KMS-11 (cell line): ENCODE results near the gene LAIR2.

ENCODE experiments used
- H2AFZ ChIP-seq: fragments of 200-600 bp; sonication (generic); 2 replicates; pipeline ENCODE4 v1.6.1; 2016; ENCODE audit warnings: antibody characterized with exemption, mixed run types, low read depth
- H3K27ac ChIP-seq: fragments of 200-600 bp; sonication (generic); 2 replicates; pipeline ENCODE4 v1.6.1; 2016; ENCODE audit warnings: mild to moderate bottlenecking, mixed run types
- H3K27me3 ChIP-seq: fragments of 200-600 bp; sonication (generic); 2 replicates; pipeline ENCODE4 v1.6.1; 2017; ENCODE audit warnings: mild to moderate bottlenecking, low read depth, mixed run types, moderate library complexity; ENCODE audit not compliant: insufficient read depth
- H3K36me3 ChIP-seq: fragments of 200-600 bp; sonication (generic); 2 replicates; pipeline ENCODE4 v1.6.1; 2017; ENCODE audit warnings: mild to moderate bottlenecking, mixed run types; ENCODE audit not compliant: insufficient read depth
- H3K4me1 ChIP-seq: fragments of 200-600 bp; sonication (generic); 2 replicates; pipeline ENCODE4 v1.6.1; 2016; ENCODE audit warnings: mild to moderate bottlenecking, low read depth, mixed run types; ENCODE audit not compliant: poor library complexity, severe bottlenecking
- H3K4me2 ChIP-seq: fragments of 200-600 bp; sonication (generic); 2 replicates; pipeline ENCODE4 v1.7.0; 2016; ENCODE audit warnings: mild to moderate bottlenecking, mixed run types
- H3K4me3 ChIP-seq: fragments of 200-600 bp; sonication (generic); IDR thresholded peaks from 2 replicates; pipeline ENCODE4 v1.6.1; 2017; ENCODE audit warnings: low read depth, low read length, mixed read lengths; ENCODE audit not compliant: insufficient read depth
- H3K79me2 ChIP-seq: fragments of 200-600 bp; sonication (generic); 2 replicates; pipeline ENCODE4 v1.6.1; 2016; ENCODE audit warnings: low read depth, mixed run types; ENCODE audit not compliant: insufficient read depth
- H3K9ac ChIP-seq: fragments of 200-600 bp; sonication (generic); 2 replicates; pipeline ENCODE4 v1.6.1; 2016; ENCODE audit warnings: mild to moderate bottlenecking, mixed run types
- H4K20me1 ChIP-seq: fragments of 200-600 bp; sonication (generic); 2 replicates; pipeline ENCODE4 v1.6.1; 2016; ENCODE audit warnings: mild to moderate bottlenecking, mixed run types; ENCODE audit not compliant: insufficient read depth
- CTCF ChIP-seq: fragments of 200-600 bp; sonication (generic); conservative IDR thresholded peaks from 2 replicates; pipeline ENCODE4 v1.6.1; 2017; ENCODE audit warnings: low read depth, mild to moderate bottlenecking, antibody characterized with exemption, low read length, moderate library complexity, mixed read lengths

The LAIR2 gene

GRCh38 chr19:54502518-54503048 is at the start of gene LAIR2:
LAIR2 (plus strand) TSS chr19:54502831; CDS start chr19:54502919, 88 bp downstream.
- no peak within 1 kb of the TSS for H3K9ac ChIP-seq
- no peak within 1 kb of the TSS for H3K27ac ChIP-seq
- no peaks in the 10 kb centered on the region for H3K79me2 ChIP-seq
- H3K36me3 ChIP-seq: no peaks in the 10 kb centered on the region
- H3K4me2 ChIP-seq: no peak within 1 kb of the TSS
- H3K27me3 ChIP-seq: peaks cover 43% of the 10 kb centered on the region; the same call in 1 of the 2 replicates
- no peaks in the 10 kb centered on the region for H4K20me1 ChIP-seq
- no peak for TF ChIP-seq CTCF
- no peak within 1 kb of the TSS for H3K4me3 ChIP-seq
- H2AFZ ChIP-seq: no peak within 1 kb of the TSS
- no peaks in the 10 kb centered on the region for H3K4me1 ChIP-seq

- Histone ChIP-seq H3K4me3 (no peak overlapping the region), H2AFZ (no peak overlapping the region), H3K4me2 (no peak overlapping the region), H3K36me3 (peaks cover 31% of the 10 kb centered on the region; the same call in 1 of the 2 replicates), H3K79me2 (peaks cover 66% of the 10 kb centered on the region), H3K4me1 (peaks cover 22% of the 10 kb centered on the region), H3K9ac (no peak overlapping the region), H3K27me3 (no peaks in the 10 kb centered on the region), H4K20me1 (peaks cover 17% of the 10 kb centered on the region; the same call in 1 of the 2 replicates), H3K27ac (no peak overlapping the region)
- TF ChIP-seq CTCF: no peak
These were observed 48.5 kb upstream of the LAIR2 start for GRCh38 chr19:54453921-54454780.

- peaks cover 21% of the 10 kb centered on the region for H3K4me1 ChIP-seq
- no peak for TF ChIP-seq CTCF
These were observed 47.6 kb upstream of the LAIR2 start for GRCh38 chr19:54454781-54455675.

GRCh38 chr19:54455786-54456422 is 46.7 kb upstream of the LAIR2 start:
- no peak overlapping the region for H3K27ac ChIP-seq
- no peak overlapping the region for H3K9ac ChIP-seq
- peaks cover 15% of the 10 kb centered on the region; the same call in 1 of the 2 replicates for H4K20me1 ChIP-seq
- peaks cover 57% of the 10 kb centered on the region for H3K79me2 ChIP-seq
- H3K4me3 ChIP-seq: no peak overlapping the region
- peaks cover 12% of the 10 kb centered on the region for H3K4me1 ChIP-seq
- H3K27me3 ChIP-seq: no peaks in the 10 kb centered on the region
- no peak overlapping the region for H2AFZ ChIP-seq
- no peak overlapping the region for H3K4me2 ChIP-seq
- TF ChIP-seq CTCF: no peak
- H3K36me3 ChIP-seq: peaks cover 31% of the 10 kb centered on the region; the same call in 1 of the 2 replicates

More at GRCh38 chr19:54454781-54455675, 47.6 kb upstream of the LAIR2 start:
- H3K27ac ChIP-seq: no peak overlapping the region
- H3K79me2 ChIP-seq: peaks cover 63% of the 10 kb centered on the region
- H4K20me1 ChIP-seq: peaks cover 17% of the 10 kb centered on the region; the same call in 1 of the 2 replicates
- H2AFZ ChIP-seq: no peak overlapping the region
- no peak overlapping the region for H3K9ac ChIP-seq
- H3K4me2 ChIP-seq: no peak overlapping the region
- peaks cover 31% of the 10 kb centered on the region; the same call in 1 of the 2 replicates for H3K36me3 ChIP-seq
- H3K4me3 ChIP-seq: no peak overlapping the region
- H3K27me3 ChIP-seq: no peaks in the 10 kb centered on the region
